K562 (cell line): ENCODE data around the gene DOCK4. TPM values are rescaled to one million over a fixed set of nuclear protein-coding genes. Genes with fewer than 3 reads are reported as not detected.

Experiments
- ATAC-seq: fragments of 200-7000 bp; cut with Tn5 transposase; 3 replicates; pipeline ENCODE4 v1.9.1; 2020; ENCODE audit warnings: moderate library complexity
- BruUV-seq: library from RNA; stranded (reverse); fragments of 400-500 nt; replicated peaks from 2 replicates; lab custom pipeline; 2021; lab: Mats Ljungman, UMichigan
- CTCF ChIA-PET: fragments of 300-600 bp; formaldehyde crosslinking; extraction: SDS; loops from one replicate; lab custom pipeline; 2021; ENCODE audit warnings: low intra/inter-chr PET ratio; lab: Yijun Ruan, JAX
- POLR2A ChIA-PET: fragments of 300-600, 350-650 bp; sonication (Branson Sonifier 250); formaldehyde crosslinking; extraction: SDS; loops from one replicate; lab custom pipeline; 2021; ENCODE audit warnings: antibody characterized with exemption, inconsistent platforms; lab: Yijun Ruan, JAX
- DNase-seq, 4 experiments: peaks; one replicate each; pipeline versions ENCODE4 v3.0.0 to v3.0.0-alpha.2; 2011 to 2018; ENCODE audit warnings: low spot score in 3 of 4, mixed read lengths in 3 of 4; ENCODE audit errors: extremely low read depth in 1 of 4
- FAIRE-seq: peaks from 2 replicates; lab custom pipeline; 2011; peaks lifted over from hg19 to GRCh38; lab: Jason Lieb, UNC
- H2AFZ ChIP-seq: 2 replicates; pipeline ENCODE4 v1.6.0; 2011; ENCODE audit warnings: low read depth, low read length, control low read depth, inconsistent platforms
- H3K27ac ChIP-seq: fragments of 200-600 bp; 3 replicates; pipeline ENCODE4 v1.8.0; 2011; ENCODE audit warnings: low read depth, mild to moderate bottlenecking, control low read depth, inconsistent platforms, low read length, moderate library complexity, mixed read lengths; ENCODE audit errors: extremely low read depth
- H3K27me3 ChIP-seq, 2 experiments: fragments of 300-600 bp in 1 of 2; 2 replicates in 1 of 2; 3 replicates in 1 of 2; pipeline versions ENCODE4 v1.6.0 to v1.8.0; 2011; ENCODE audit warnings: inconsistent platforms in 2 of 2, low read length in 2 of 2, mild to moderate bottlenecking in 1 of 2, mixed read lengths in 1 of 2, moderate library complexity in 1 of 2; ENCODE audit not compliant: control insufficient read depth in 2 of 2, insufficient read depth in 2 of 2
- H3K36me3 ChIP-seq: fragments of 300-600 bp; 3 replicates; pipeline ENCODE4 v1.8.0; 2011; ENCODE audit warnings: mild to moderate bottlenecking, low read length, inconsistent platforms; ENCODE audit not compliant: control insufficient read depth, insufficient read depth
- H3K4me1 ChIP-seq, 2 experiments: fragments of 200-600 bp in 1 of 2; replicated peaks in 1 of 2; 2 replicates in 1 of 2; 3 replicates in 1 of 2; pipeline versions ENCODE4 v1.5.1 to v1.8.0; 2011; ENCODE audit warnings: inconsistent platforms in 2 of 2, low read length in 2 of 2, mild to moderate bottlenecking in 1 of 2, mixed read lengths in 1 of 2, moderate library complexity in 1 of 2; ENCODE audit not compliant: control insufficient read depth in 2 of 2, insufficient read depth in 2 of 2
- H3K4me2 ChIP-seq: 2 replicates; pipeline ENCODE4 v1.6.1; 2011; ENCODE audit warnings: low read length, control low read depth, inconsistent platforms, mixed read lengths; ENCODE audit not compliant: insufficient read depth
- H3K4me3 ChIP-seq: fragments of 200-600 bp; sonication (generic), shearing (Covaris generic); 2 replicates; pipeline ENCODE4 v1.5.1; 2016; ENCODE audit warnings: control low read depth, inconsistent platforms
- H3K79me2 ChIP-seq: fragments of 200-600 bp; 3 replicates; pipeline ENCODE4 v1.8.0; 2011; ENCODE audit warnings: low read length, inconsistent platforms; ENCODE audit not compliant: control insufficient read depth, insufficient read depth
- H3K9ac ChIP-seq, 2 experiments: 2 replicates each; pipeline versions ENCODE4 v1.6.0 to v1.6.1; 2011; ENCODE audit warnings: low read depth in 2 of 2, low read length in 2 of 2, control low read depth in 1 of 2, inconsistent platforms in 1 of 2, mild to moderate bottlenecking in 1 of 2, mixed read lengths in 1 of 2; ENCODE audit not compliant: insufficient read depth in 1 of 2
- H3K9me1 ChIP-seq: one replicate; pipeline ENCODE4 v1.6.0; 2011; ENCODE audit warnings: inconsistent platforms, mild to moderate bottlenecking, low read length, moderate library complexity; ENCODE audit not compliant: control insufficient read depth, insufficient read depth
- H3K9me3 ChIP-seq: replicated peaks from 2 replicates; pipeline ENCODE4 v1.5.1; 2011; ENCODE audit warnings: low read depth, low read length, inconsistent platforms; ENCODE audit not compliant: control insufficient read depth, insufficient read depth
- H4K20me1 ChIP-seq: replicated peaks from 2 replicates; pipeline ENCODE4 v1.6.1; 2011; ENCODE audit warnings: low read length, inconsistent platforms, mixed read lengths; ENCODE audit not compliant: control insufficient read depth, insufficient read depth
- FOXK2 ChIP-seq, 2 experiments: fragments of 450-650 bp; IDR thresholded peaks in 1 of 2; conservative IDR thresholded peaks in 1 of 2; 2 replicates each; pipeline ENCODE4 v1.6.1; 2016; ENCODE audit warnings: low read depth in 2 of 2, mild to moderate bottlenecking in 1 of 2
- NRF1 ChIP-seq, 2 experiments: fragments of 450-650 bp; IDR thresholded peaks in 1 of 2; conservative IDR thresholded peaks in 1 of 2; 2 replicates each; pipeline ENCODE4 v1.6.1; 2014; ENCODE audit warnings: mild to moderate bottlenecking in 2 of 2
- PML ChIP-seq: IDR thresholded peaks from 2 replicates; pipeline ENCODE4 v1.6.1; 2012; ENCODE audit warnings: low read length, inconsistent platforms
- POLR3G ChIP-seq: IDR thresholded peaks from 2 replicates; pipeline ENCODE4 v1.6.1; 2011; ENCODE audit not compliant: insufficient read length, insufficient replicate concordance; ENCODE audit errors: extremely low read depth
- RBM14 ChIP-seq: fragments of 200-400 bp; formaldehyde crosslinking; IDR thresholded peaks from 2 replicates; pipeline ENCODE4 v1.6.1; 2018; ENCODE audit warnings: low read depth, mild to moderate bottlenecking, low read length, moderate library complexity, borderline replicate concordance; ENCODE audit not compliant: insufficient read depth
- SOX6 ChIP-seq: fragments of 450-650 bp; IDR thresholded peaks from 2 replicates; pipeline ENCODE4 v1.6.1; 2014; ENCODE audit warnings: mild to moderate bottlenecking
- SRSF9 ChIP-seq: fragments of 200-400 bp; formaldehyde crosslinking; IDR thresholded peaks from 2 replicates; pipeline ENCODE4 v1.6.1; 2017; ENCODE audit warnings: low read depth, low read length, borderline replicate concordance
- TEAD4 ChIP-seq, 2 experiments: sonication (generic) in 1 of 2; formaldehyde crosslinking in 1 of 2; IDR thresholded peaks; 2 replicates each; pipeline versions ENCODE4 v1.6.1 to v1.8.0; 2012 to 2022; ENCODE audit warnings: borderline replicate concordance in 1 of 2, inconsistent platforms in 1 of 2, low read length in 1 of 2, mild to moderate bottlenecking in 1 of 2, missing genetic modification reagents in 1 of 2
- TOE1 ChIP-seq, 2 experiments: fragments of 450-650 bp in 1 of 2; sonication (generic) in 1 of 2; formaldehyde crosslinking in 1 of 2; IDR thresholded peaks; 2 replicates each; pipeline versions ENCODE4 v1.7.1 to v1.8.0; 2016 to 2022; ENCODE audit warnings: borderline replicate concordance in 2 of 2, mild to moderate bottlenecking in 2 of 2, antibody characterized with exemption in 1 of 2, inconsistent platforms in 1 of 2, low read depth in 1 of 2, missing genetic modification reagents in 1 of 2, moderate library complexity in 1 of 2
- ZNF124 ChIP-seq: sonication (generic); formaldehyde crosslinking; IDR thresholded peaks from 2 replicates; pipeline ENCODE4 v1.8.1; 2022; ENCODE audit warnings: missing genetic modification reagents
- ZNF740 ChIP-seq, 3 experiments: fragments of 200-800 bp in 1 of 3; sonication (Bioruptor generic) in 1 of 3; sonication (generic) in 1 of 3; formaldehyde crosslinking in 1 of 3; IDR thresholded peaks; 2 replicates each; pipeline versions ENCODE4 v1.6.1 to v1.8.0; 2016 to 2022; ENCODE audit warnings: mild to moderate bottlenecking in 2 of 3, missing compliant biosample characterization in 2 of 3, missing genetic modification characterization in 2 of 3, missing genetic modification reagents in 1 of 3
- WGBS: fragments of 100-300 bp; shearing (Covaris generic); methylation state at CpG from one replicate; pipeline ENCODE4 v1.1.6; 2016; ENCODE audit warnings: low coverage, mixed read lengths; ENCODE audit not compliant: insufficient coverage; ENCODE audit errors: missing lambda C conversion rate; 5-methylcytosine and 5-hydroxymethylcytosine counted together
- in situ Hi-C: fragments of 300-500 bp; cut with MboI; formaldehyde crosslinking; loops from 4 replicates; pipeline ENCODE4 v1.15.0; 2018; ENCODE audit warnings: inconsistent platforms, mixed read lengths
- intact Hi-C: fragments of 100-400 bp; cut with micrococcal nuclease; formaldehyde crosslinking; loops from 2 replicates; pipeline ENCODE4 v1.14.2; 2022
- polyA plus RNA-seq, 8 experiments: library from polyadenylated mRNA; depleted of rRNA in 4 of 8; stranded (reverse) in 5 of 8; unstranded in 3 of 8; fragments of >200 nt; fragmentation: Nextera tagmentation in 2 of 8; fragmentation: Illumina TruSeq in 1 of 8; extraction: Ambion mirVana in 2 of 8; extraction: Trizol in 1 of 8; gene quantifications; 2 replicates each; pipeline versions ENCODE4 v1.2.1 to v1.2.3, GENCODE V29; 2011 to 2014; ENCODE audit warnings: inconsistent platforms in 1 of 8, missing spikeins in 1 of 8
- total RNA-seq, 7 experiments: library from RNA; depleted of rRNA in 6 of 7; stranded (reverse); fragments of >200 nt in 6 of 7; fragmentation: Illumina TruSeq in 2 of 7; extraction: Trizol in 2 of 7; gene quantifications; 2 replicates each; pipeline versions ENCODE4 v1.2.1 to v1.2.3, GENCODE V29; 2011 to 2021; ENCODE audit warnings: low replicate concordance in 1 of 7

Gene DOCK4
- total and polyA plus RNA-seq, 9 of the 15 experiments (the other 6 are each of a cell fraction or from before 2014, with no cell fraction given): 0.42 to 5.7 (median 2.3) TPM

DNA sequence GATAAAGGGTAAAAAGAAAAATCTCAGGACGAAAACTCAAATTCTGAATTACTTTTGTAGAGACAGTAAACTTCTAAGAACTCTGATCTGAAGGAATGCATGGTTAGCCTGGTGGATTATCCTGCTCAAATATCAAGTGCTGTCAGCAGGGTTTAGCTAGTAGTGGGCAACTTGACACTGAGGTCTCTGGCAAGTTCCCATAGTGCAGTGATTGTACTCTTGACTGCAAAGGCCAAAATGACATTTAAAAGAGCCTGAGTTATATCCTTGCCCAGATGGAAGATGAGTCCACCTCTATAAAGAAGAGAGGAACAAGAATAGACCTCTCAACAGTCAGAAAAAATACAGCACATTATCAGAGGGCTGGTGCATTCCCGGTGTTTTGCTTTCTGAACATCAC is 339.4 kb downstream of the DOCK4 start:
- Histone ChIP-seq H3K4me1 (no peaks in the 10 kb centered on the region), H3K4me2 (no peak overlapping the region), H4K20me1 (no peaks in the 10 kb centered on the region), H3K4me3 (no peak overlapping the region), H2AFZ (no peak overlapping the region), H3K27ac (no peak overlapping the region), H3K27me3 (peaks cover 0 to 4% of the 10 kb centered on the region in 2 experiments; a peak in 2 of 5 replicates), H3K79me2 (no peaks in the 10 kb centered on the region), H3K9me1 (no peaks in the 10 kb centered on the region), H3K36me3 (no peaks in the 10 kb centered on the region), H3K9ac (no peak overlapping the region), H3K9me3 (no peaks in the 10 kb centered on the region)
- CTCF ChIA-PET: no interaction called here
- ATAC-seq (no peak), DNase-seq (no peak), FAIRE-seq (no peak)
- intact Hi-C loops: loop anchor here (10.0 kb wide), 1 partner anchor 558 kb away; no protein-coding TSS in a partner anchor
- POLR2A ChIA-PET: interaction anchor here (0.7 kb wide), 1 partner anchor 13 kb away, joined by 3 read pairs; no protein-coding TSS in a partner anchor
- in situ Hi-C loops: no loop called here
- WGBS: 5% methylated on average over 2 of the region's 2 CpGs
- TF ChIP-seq PML (no peak), TOE1 (IDR thresholded peaks at IDR 0.05; ENCODE audit: borderline replicate concordance) (no peak), TOE1 (CRISPR knock-in tag; IDR thresholded peaks at IDR 0.05; ENCODE audit: borderline replicate concordance, low read depth) (no peak), ZNF124 (CRISPR knock-in tag) (no peak), FOXK2 (conservative IDR thresholded peaks at IDR 0.05 in 1 of 2, IDR thresholded peaks at IDR 0.05 in 1 of 2; ENCODE audit: low read depth in 2 of 2) (no peak), SOX6 (no peak), POLR3G (no peak), NRF1 (conservative IDR thresholded peaks at IDR 0.05 in 1 of 2, IDR thresholded peaks at IDR 0.05 in 1 of 2) (no peak), ZNF740 (CRISPR knock-in tag; IDR thresholded peaks at IDR 0.05) (no peak), ZNF740 (tag; IDR thresholded peaks at IDR 0.05) (no peak), TEAD4 (IDR thresholded peaks at IDR 0.05; ENCODE audit: low read length) (no peak), TEAD4 (CRISPR knock-in tag; IDR thresholded peaks at IDR 0.05; ENCODE audit: borderline replicate concordance) (no peak), RBM14 (no peak), SRSF9 (no peak)
- BruUV-seq: no TSS peak
